Epithelial cell of prostate (primary cell): Measurements from ENCODE around the gene CREB1.
"Not testable (repeated sequence)": the region's sequence is repeated elsewhere in the genome, so short reads cannot be mapped to it uniquely, and the experiment has no call there.

Experiments
- DNase-seq: peaks from one replicate; pipeline ENCODE4 v3.0.0-alpha.2; 2011; ENCODE audit warnings: low read depth, low spot score
- H3K27ac ChIP-seq: fragments of 450-650 bp; 2 replicates; pipeline ENCODE4 v1.5.1; 2017; ENCODE audit warnings: mild to moderate bottlenecking

The CREB1 gene

GRCh38 chr2:207603486-207603885 is 73.7 kb downstream of the CREB1 start:
- DNase-seq, result no peak
- no peak overlapping the region for H3K27ac ChIP-seq

- H3K27ac ChIP-seq, result no peak overlapping the region
- no peak for DNase-seq
Measured at GRCh38 chr2:207606399-207606798, 76.6 kb downstream of the CREB1 start.

GRCh38 chr2:207606829-207607228 is 77.1 kb downstream of the CREB1 start:
- DNase-seq, result no peak

GRCh38 chr2:207612714-207613113 is 83.0 kb downstream of the CREB1 start:
- DNase-seq, result no peak
- no peak overlapping the region for H3K27ac ChIP-seq

More at GRCh38 chr2:207606829-207607228, 77.1 kb downstream of the CREB1 start:
- H3K27ac ChIP-seq, result no peak overlapping the region

- H3K27ac ChIP-seq, result no peak overlapping the region
- DNase-seq, result no peak
Measured at GRCh38 chr2:207614824-207615223, 85.1 kb downstream of the CREB1 start.

GRCh38 chr2:207616185-207616584 is 86.4 kb downstream of the CREB1 start:
- DNase-seq, result no peak
- H3K27ac ChIP-seq, result peak overlapping the region; percentile 95

- DNase-seq, result peak; percentile 37
- H3K27ac ChIP-seq, result peak overlapping the region; percentile 95
Measured at GRCh38 chr2:207617011-207617671, 87.4 kb downstream of the CREB1 start.

GRCh38 chr2:207619764-207620203 is 90.0 kb downstream of the CREB1 start:
- no peak for DNase-seq
- H3K27ac ChIP-seq, result no peak overlapping the region

- no peak overlapping the region for H3K27ac ChIP-seq
- DNase-seq, result no peak
Measured at GRCh38 chr2:207621501-207622039, 91.8 kb downstream of the CREB1 start.

- H3K27ac ChIP-seq, result peak overlapping the region; percentile 81
- no peak for DNase-seq
Measured at GRCh38 chr2:207624185-207625013, 94.6 kb downstream of the CREB1 start.

GRCh38 chr2:207625014-207625907 is 95.5 kb downstream of the CREB1 start, which contains the start of gene METTL21A:
TSS of gene METTL21A (minus strand) at chr2:207625394. CDS start at chr2:207624375, 1,019 bp downstream.
- DNase-seq, result no peak
- peak within 1 kb of the TSS; percentile 81 for H3K27ac ChIP-seq

GRCh38 chr2:207629553-207629952 is 99.8 kb downstream of the CREB1 start:
- H3K27ac ChIP-seq, result no peak overlapping the region
- DNase-seq, result no peak

- H3K27ac ChIP-seq, result no peak overlapping the region
- no peak for DNase-seq
Measured at GRCh38 chr2:207630491-207630890, 100.7 kb downstream of the CREB1 start.

GRCh38 chr2:207632575-207633493 is 103.1 kb downstream of the CREB1 start:
- H3K27ac ChIP-seq, result peak overlapping the region; percentile 83
- peak; percentile 70 for DNase-seq

GRCh38 chr2:207633686-207634085 is 103.9 kb downstream of the CREB1 start:
- peak overlapping the region; percentile 83 for H3K27ac ChIP-seq
- DNase-seq, result no peak

GRCh38 chr2:207635468-207636200 is 105.9 kb downstream of the CREB1 start:
- peak; percentile 66 for DNase-seq
- peak overlapping the region; percentile 6 for H3K27ac ChIP-seq

GRCh38 chr2:207639288-207639687 is 109.5 kb downstream of the CREB1 start:
- not testable (repeated sequence) for H3K27ac ChIP-seq, DNase-seq

- DNase-seq, result no peak
- no peak overlapping the region for H3K27ac ChIP-seq
Measured at GRCh38 chr2:207640160-207640559, 110.4 kb downstream of the CREB1 start.
